Endodermal cell (in vitro differentiated cells): ENCODE results near the gene PCIF1. TPM values are rescaled to one million over a fixed set of nuclear protein-coding genes. Genes with fewer than 3 reads are reported as not detected.
A peak's percentile ranks its signal among the peaks of the same experiment; 100 is the strongest.

Source experiments
- DNase-seq: peaks from one replicate; pipeline ENCODE4 v3.0.0-alpha.2; 2017
- H3K27ac ChIP-seq: 2 replicates; pipeline ENCODE4 v1.5.1; 2013; ENCODE audit warnings: mild to moderate bottlenecking, low read depth, low read length, moderate library complexity
- H3K27me3 ChIP-seq: 2 replicates; pipeline ENCODE4 v1.6.1; 2013; ENCODE audit warnings: mild to moderate bottlenecking, low read length, moderate library complexity; ENCODE audit not compliant: insufficient read depth, control insufficient read depth, poor library complexity, severe bottlenecking
- H3K36me3 ChIP-seq: 2 replicates; pipeline ENCODE4 v1.7.0; 2013; ENCODE audit warnings: mild to moderate bottlenecking, low read length, moderate library complexity; ENCODE audit not compliant: control insufficient read depth, insufficient read depth
- H3K4me1 ChIP-seq: one replicate; pipeline ENCODE4 v1.7.0; 2013; ENCODE audit warnings: low read length; ENCODE audit not compliant: control insufficient read depth, insufficient read depth
- H3K4me3 ChIP-seq: 2 replicates; pipeline ENCODE4 v1.5.1; 2013; ENCODE audit warnings: mild to moderate bottlenecking, low read length, moderate library complexity
- H3K9ac ChIP-seq: 2 replicates; pipeline ENCODE4 v1.6.1; 2013; ENCODE audit warnings: mild to moderate bottlenecking, low read length, moderate library complexity; ENCODE audit not compliant: poor library complexity, severe bottlenecking; ENCODE audit errors: extremely low read depth
- H3K9me3 ChIP-seq: 2 replicates; pipeline ENCODE4 v1.6.1; 2013; ENCODE audit warnings: mild to moderate bottlenecking, low read length, moderate library complexity; ENCODE audit not compliant: control insufficient read depth
- H3K27ac Mint-ChIP-seq: 2 replicates; pipeline ENCODE4 v1.8.0; 2020; ENCODE audit warnings: mixed read lengths
- H3K27me3 Mint-ChIP-seq: 2 replicates; pipeline ENCODE4 v1.8.0; 2021; ENCODE audit warnings: mild to moderate bottlenecking, mixed read lengths; ENCODE audit not compliant: insufficient read depth
- H3K36me3 Mint-ChIP-seq: 2 replicates; pipeline ENCODE4 v1.8.0; 2020; ENCODE audit warnings: low read depth, mixed read lengths
- H3K4me1 Mint-ChIP-seq: 2 replicates; pipeline ENCODE4 v1.8.0; 2020; ENCODE audit warnings: mixed read lengths
- H3K4me3 Mint-ChIP-seq: 2 replicates; pipeline ENCODE4 v1.8.0; 2020; ENCODE audit warnings: mild to moderate bottlenecking, moderate library complexity, mixed read lengths
- H3K9me3 Mint-ChIP-seq: 2 replicates; pipeline ENCODE4 v1.8.0; 2020; ENCODE audit warnings: mild to moderate bottlenecking, mixed read lengths
- WGBS, 2 experiments: methylation state at CpG; one replicate each; pipeline versions ENCODE4 v1.1.5 to v1.1.7; 2013; ENCODE audit warnings: missing lambda C conversion rate in 2 of 2, mixed read lengths in 1 of 2; ENCODE audit not compliant: insufficient coverage in 1 of 2, insufficient read length in 1 of 2; 5-methylcytosine and 5-hydroxymethylcytosine counted together
- total RNA-seq, 2 donors: library from RNA; stranded (reverse); fragmentation: NEBNext Ultra II Directional in 1 of 2; extraction: Animal tissue kit (Norgen Biotek cat#: 25700) in 1 of 2; gene quantifications; 2 replicates in 1 of 2; 3 replicates in 1 of 2; pipeline ENCODE4 v1.2.1, GENCODE V29; 2021
- TF ChIP-seq, protein P1 (sequence below): fragments of 200-600 bp; sonication (generic); conservative IDR thresholded peaks from 2 replicates; pipeline ENCODE4 v1.5.0; 2021; ENCODE audit warnings: antibody characterized with exemption, mild to moderate bottlenecking

PCIF1 gene
- total RNA-seq, 2 donors from 2014 or later = 22.0 to 34.5 TPM

DNA sequence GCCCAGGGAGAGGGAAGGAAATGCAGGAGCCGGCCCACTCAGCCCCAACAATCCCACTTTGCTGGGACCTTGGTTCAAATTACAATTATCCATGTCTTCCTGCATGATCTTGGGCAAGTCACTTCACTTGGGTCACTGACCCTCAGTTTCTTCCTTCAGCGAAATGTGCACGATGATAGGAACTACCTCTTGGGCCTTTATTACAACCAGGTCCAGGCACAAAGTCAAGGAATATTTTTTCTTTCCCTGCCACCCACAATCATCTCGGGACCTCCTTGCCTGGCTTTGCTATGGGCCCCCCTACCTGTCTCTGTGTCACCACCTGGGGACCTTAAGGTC is 22.2 kb upstream of the PCIF1 start:
- H3K9me3 Mint-ChIP-seq = no peaks in the 10 kb centered on the region
- H3K9ac ChIP-seq = peak overlapping the region; percentile 72
- H3K27ac ChIP-seq = peak overlapping the region; percentile 95
- no peak for DNase-seq
- peaks cover 6% of the 10 kb centered on the region for H3K27me3 ChIP-seq
- H3K36me3 Mint-ChIP-seq = peaks cover 14% of the 10 kb centered on the region
- WGBS, 2 experiments = 42 to 44% methylated on average over 4 of the region's 4 CpGs
- H3K27me3 Mint-ChIP-seq = peaks cover 18% of the 10 kb centered on the region
- H3K9me3 ChIP-seq = no peaks in the 10 kb centered on the region
- peaks cover 12% of the 10 kb centered on the region for H3K4me1 Mint-ChIP-seq
- peaks cover 22% of the 10 kb centered on the region for H3K36me3 ChIP-seq
- peak overlapping the region; percentile 71 for H3K4me3 Mint-ChIP-seq
- peaks cover 4% of the 10 kb centered on the region for H3K4me1 ChIP-seq
- H3K4me3 ChIP-seq = peak overlapping the region; percentile 89
- TF ChIP-seq, protein P1, sequence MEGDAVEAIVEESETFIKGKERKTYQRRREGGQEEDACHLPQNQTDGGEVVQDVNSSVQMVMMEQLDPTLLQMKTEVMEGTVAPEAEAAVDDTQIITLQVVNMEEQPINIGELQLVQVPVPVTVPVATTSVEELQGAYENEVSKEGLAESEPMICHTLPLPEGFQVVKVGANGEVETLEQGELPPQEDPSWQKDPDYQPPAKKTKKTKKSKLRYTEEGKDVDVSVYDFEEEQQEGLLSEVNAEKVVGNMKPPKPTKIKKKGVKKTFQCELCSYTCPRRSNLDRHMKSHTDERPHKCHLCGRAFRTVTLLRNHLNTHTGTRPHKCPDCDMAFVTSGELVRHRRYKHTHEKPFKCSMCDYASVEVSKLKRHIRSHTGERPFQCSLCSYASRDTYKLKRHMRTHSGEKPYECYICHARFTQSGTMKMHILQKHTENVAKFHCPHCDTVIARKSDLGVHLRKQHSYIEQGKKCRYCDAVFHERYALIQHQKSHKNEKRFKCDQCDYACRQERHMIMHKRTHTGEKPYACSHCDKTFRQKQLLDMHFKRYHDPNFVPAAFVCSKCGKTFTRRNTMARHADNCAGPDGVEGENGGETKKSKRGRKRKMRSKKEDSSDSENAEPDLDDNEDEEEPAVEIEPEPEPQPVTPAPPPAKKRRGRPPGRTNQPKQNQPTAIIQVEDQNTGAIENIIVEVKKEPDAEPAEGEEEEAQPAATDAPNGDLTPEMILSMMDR = no peak
- no peak overlapping the region for H3K27ac Mint-ChIP-seq

DNA sequence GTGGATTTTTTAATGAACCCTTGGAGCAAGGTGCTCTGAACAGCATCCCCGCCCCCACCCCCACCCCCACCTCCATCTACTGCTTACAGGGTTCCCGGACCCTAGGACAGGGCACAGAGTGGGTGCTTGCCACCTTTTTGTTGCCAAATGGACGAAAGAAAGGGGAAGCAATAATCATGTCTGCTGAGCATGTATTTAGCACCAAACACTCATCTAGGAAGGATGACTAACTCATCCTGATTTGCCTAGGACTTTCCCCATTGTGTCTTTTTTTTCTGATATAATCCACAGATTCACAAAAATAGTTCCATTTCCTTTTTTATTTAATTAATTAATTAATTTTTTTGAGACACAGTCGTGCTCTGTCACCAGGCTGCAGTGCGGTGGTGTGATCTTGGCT is 21.4 kb upstream of the PCIF1 start:
- H3K36me3 Mint-ChIP-seq = peaks cover 6% of the 10 kb centered on the region
- H3K27me3 Mint-ChIP-seq = peaks cover 20% of the 10 kb centered on the region
- H3K27ac ChIP-seq = no peak overlapping the region
- H3K4me1 Mint-ChIP-seq = peaks cover 12% of the 10 kb centered on the region
- peaks cover 14% of the 10 kb centered on the region for H3K36me3 ChIP-seq
- TF ChIP-seq, protein P1 = no peak
- H3K9me3 Mint-ChIP-seq = no peaks in the 10 kb centered on the region
- WGBS, 2 experiments = 93 to 100% methylated on average over 1 to 4 of the region's 5 CpGs
- peaks cover 6% of the 10 kb centered on the region for H3K27me3 ChIP-seq
- H3K4me3 Mint-ChIP-seq = no peak overlapping the region
- no peak for DNase-seq
- H3K4me3 ChIP-seq = no peak overlapping the region
- H3K4me1 ChIP-seq = peaks cover 4% of the 10 kb centered on the region
- no peak overlapping the region for H3K9ac ChIP-seq
- H3K27ac Mint-ChIP-seq = no peak overlapping the region
- H3K9me3 ChIP-seq = no peaks in the 10 kb centered on the region

DNA sequence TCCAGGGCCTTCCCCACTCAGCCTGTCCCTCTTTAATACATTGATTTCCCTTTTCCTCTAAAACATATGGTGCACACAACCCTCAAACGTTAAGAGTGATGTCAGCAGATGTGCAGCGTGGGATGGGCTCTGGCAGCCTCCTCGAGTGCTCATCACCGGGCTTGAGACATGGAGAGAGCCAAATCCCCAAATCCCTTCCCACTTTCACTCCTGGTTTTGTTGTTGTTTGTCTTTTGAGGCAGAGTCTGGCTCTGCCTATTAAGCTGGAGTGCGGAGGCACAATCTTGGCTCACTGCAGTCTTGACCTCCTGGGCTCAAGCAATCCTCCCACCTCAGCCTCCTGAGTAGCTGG is 16.7 kb upstream of the PCIF1 start:
- Histone ChIP-seq H3K27ac (no peak overlapping the region), H3K9ac (no peak overlapping the region), H3K9me3 (no peaks in the 10 kb centered on the region), H3K27me3 (peaks cover 6% of the 10 kb centered on the region), H3K4me1 (no peaks in the 10 kb centered on the region), H3K4me3 (no peak overlapping the region), H3K36me3 (no peaks in the 10 kb centered on the region)
- Mint-ChIP-seq H3K36me3 (no peaks in the 10 kb centered on the region), H3K4me3 (no peak overlapping the region), H3K27me3 (peaks cover 30% of the 10 kb centered on the region), H3K27ac (no peak overlapping the region), H3K9me3 (no peaks in the 10 kb centered on the region), H3K4me1 (peaks cover 7% of the 10 kb centered on the region)
- TF ChIP-seq, protein P1 = no peak
- WGBS, 2 experiments = 89 to 94% methylated on average over 3 to 5 of the region's 5 CpGs
- no peak for DNase-seq
